GM10248 (cell line): ENCODE results near the gene LEMD2.

ENCODE experiments used
- CTCF ChIA-PET: fragments of 300-600 bp; sonication (Branson Sonifier 250); formaldehyde crosslinking; extraction: SDS; loops from one replicate; lab custom pipeline; 2021; ENCODE audit warnings: antibody characterized with exemption; lab: Yijun Ruan, JAX
- POLR2A ChIA-PET: fragments of 350-650 bp; sonication (Branson Sonifier 250); formaldehyde crosslinking; extraction: SDS; loops from one replicate; lab custom pipeline; 2020; ENCODE audit warnings: antibody characterized with exemption; lab: Yijun Ruan, JAX
- DNase-seq: peaks from one replicate; pipeline ENCODE4 v3.0.0; 2012; ENCODE audit errors: extremely low spot score
- CTCF ChIP-seq: IDR thresholded peaks from 2 replicates; pipeline ENCODE4 v1.5.1; 2012; ENCODE audit warnings: mild to moderate bottlenecking, low read depth; ENCODE audit errors: extremely low read depth, missing control alignments, control extremely low read depth

Gene LEMD2

GRCh38 chr6:33756211-33756954, 32.5 kb downstream of the LEMD2 start:
- ChIA-PET POLR2A (no interaction called here), CTCF (interaction anchor here (1.3 to 8.3 kb wide), 3 partner anchors 12 to 56 kb away, joined by 3 to 78 read pairs (median 24); no protein-coding TSS in a partner anchor)
- no peak for TF ChIP-seq CTCF
- DNase-seq = no peak

GRCh38 chr6:33755070-33755869, 33.7 kb downstream of the LEMD2 start:
- POLR2A ChIA-PET = no interaction called here
- CTCF ChIA-PET = interaction anchor here (1.5 to 5.3 kb wide), 3 partner anchors 11 to 16 kb away, joined by 3 to 24 read pairs (median 9); no protein-coding TSS in a partner anchor
- no peak for TF ChIP-seq CTCF
- no peak for DNase-seq

GRCh38 chr6:33754222-33754621, 34.7 kb downstream of the LEMD2 start:
- CTCF ChIA-PET = interaction anchor here (1.5 to 5.3 kb wide), 3 partner anchors 10 to 17 kb away, joined by 3 to 24 read pairs (median 9); no protein-coding TSS in a partner anchor
- no peak for DNase-seq
- POLR2A ChIA-PET = no interaction called here
- no peak for TF ChIP-seq CTCF

- POLR2A ChIA-PET = no interaction called here
- no peak for DNase-seq
- no peak for TF ChIP-seq CTCF
- CTCF ChIA-PET = interaction anchor here (0.8 to 1.5 kb wide), 3 partner anchors 9 to 17 kb away, joined by 3 to 4 read pairs (median 3); no protein-coding TSS in a partner anchor
These were observed 36.3 kb downstream of the LEMD2 start for GRCh38 chr6:33752646-33753015.

- DNase-seq = no peak
- ChIA-PET POLR2A (no interaction called here), CTCF (interaction anchor here (0.8 to 1.5 kb wide), 4 partner anchors 8 to 19 kb away, joined by 3 to 4 read pairs (median 3); no protein-coding TSS in a partner anchor)
- TF ChIP-seq CTCF = no peak
These were observed 36.9 kb downstream of the LEMD2 start for GRCh38 chr6:33751771-33752645.
